ENCODE data around the gene MMP27.

Gene MMP27

DNA sequence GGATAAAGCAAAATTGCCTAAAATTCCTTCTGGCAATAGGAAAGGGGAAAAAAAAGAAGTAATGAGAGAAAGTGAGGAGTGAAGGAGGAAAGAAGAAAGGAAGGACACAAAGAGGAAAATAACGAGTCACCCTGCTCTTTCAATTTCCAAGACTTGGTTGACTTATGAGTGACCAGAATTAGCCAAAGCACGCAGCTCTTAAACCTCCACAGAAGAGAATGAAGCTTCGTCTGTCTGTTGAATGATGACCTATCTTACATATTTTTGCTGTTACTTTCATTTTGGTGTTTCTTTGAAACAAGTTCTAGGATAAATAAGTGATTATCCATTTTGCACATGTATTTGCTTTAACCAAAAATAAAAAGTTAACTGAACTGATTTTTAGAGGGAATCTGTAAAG is 728 bp downstream of the MMP27 start:
- no peak for DNase-seq (ENCODE audit: extremely low spot score)
- ChIA-PET POLR2A (no interaction called here), CTCF (no interaction called here)
- TF ChIP-seq, protein P1, sequence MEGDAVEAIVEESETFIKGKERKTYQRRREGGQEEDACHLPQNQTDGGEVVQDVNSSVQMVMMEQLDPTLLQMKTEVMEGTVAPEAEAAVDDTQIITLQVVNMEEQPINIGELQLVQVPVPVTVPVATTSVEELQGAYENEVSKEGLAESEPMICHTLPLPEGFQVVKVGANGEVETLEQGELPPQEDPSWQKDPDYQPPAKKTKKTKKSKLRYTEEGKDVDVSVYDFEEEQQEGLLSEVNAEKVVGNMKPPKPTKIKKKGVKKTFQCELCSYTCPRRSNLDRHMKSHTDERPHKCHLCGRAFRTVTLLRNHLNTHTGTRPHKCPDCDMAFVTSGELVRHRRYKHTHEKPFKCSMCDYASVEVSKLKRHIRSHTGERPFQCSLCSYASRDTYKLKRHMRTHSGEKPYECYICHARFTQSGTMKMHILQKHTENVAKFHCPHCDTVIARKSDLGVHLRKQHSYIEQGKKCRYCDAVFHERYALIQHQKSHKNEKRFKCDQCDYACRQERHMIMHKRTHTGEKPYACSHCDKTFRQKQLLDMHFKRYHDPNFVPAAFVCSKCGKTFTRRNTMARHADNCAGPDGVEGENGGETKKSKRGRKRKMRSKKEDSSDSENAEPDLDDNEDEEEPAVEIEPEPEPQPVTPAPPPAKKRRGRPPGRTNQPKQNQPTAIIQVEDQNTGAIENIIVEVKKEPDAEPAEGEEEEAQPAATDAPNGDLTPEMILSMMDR (IDR thresholded peaks at IDR 0.05; ENCODE audit: control extremely low read depth, extremely low read depth, low read depth, missing control alignments) = no peak

DNA sequence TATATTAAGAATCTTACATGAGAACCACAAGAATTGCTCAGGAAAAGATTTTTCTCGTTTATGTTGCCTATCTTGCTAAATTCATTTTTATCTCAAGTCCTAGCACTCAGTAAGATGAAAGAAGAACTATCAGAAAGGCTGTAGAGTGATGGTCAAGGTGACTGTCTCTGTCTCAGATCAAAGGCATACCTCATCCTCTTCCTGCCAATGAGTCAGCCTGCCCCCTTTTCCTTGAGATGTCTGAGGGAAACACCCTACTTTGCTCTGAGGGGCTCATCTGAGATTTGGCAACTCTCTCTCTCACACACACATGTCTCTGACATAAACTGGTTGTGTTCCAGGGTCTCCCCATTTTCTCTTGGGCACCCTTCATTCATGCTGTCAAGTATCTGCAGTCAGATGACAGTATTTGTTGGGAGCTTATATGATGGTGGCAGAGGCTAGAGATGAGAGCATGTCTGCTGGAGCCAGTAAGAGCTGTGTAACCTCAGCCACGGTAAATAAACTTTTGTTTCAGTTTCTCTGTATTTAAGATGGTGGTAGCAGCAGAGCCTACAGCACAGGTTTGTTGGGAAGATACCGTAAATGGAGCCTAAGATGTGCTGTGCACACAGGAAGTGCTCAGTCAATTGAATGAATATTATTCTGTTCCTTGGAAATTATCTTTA is 1.6 kb downstream of the MMP27 start:
- ChIA-PET POLR2A (no interaction called here), CTCF (no interaction called here)
- TF ChIP-seq, protein P1 (IDR thresholded peaks at IDR 0.05; ENCODE audit: control extremely low read depth, extremely low read depth, low read depth, missing control alignments) = no peak
- no peak for DNase-seq (ENCODE audit: extremely low spot score)

DNA sequence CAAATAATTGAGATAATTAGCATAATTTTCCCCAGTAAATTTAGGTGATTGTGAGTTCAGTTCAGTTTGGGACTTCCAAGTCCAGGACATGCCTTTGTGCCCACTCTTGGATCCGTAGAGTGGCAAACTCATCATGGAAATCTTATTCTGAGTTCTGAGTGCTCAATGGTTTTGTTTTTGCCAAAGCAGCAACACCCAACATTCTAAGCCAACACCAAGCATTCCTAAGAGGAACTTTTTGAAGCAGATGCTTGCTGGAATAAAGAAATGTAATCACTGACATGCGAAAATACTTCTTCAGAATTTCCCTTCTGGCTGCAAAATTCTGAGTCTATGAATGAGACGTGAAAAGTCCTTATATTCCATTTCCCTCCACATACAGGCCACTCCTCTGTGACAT is 10.4 kb downstream of the MMP27 start:
- ChIA-PET CTCF (interaction anchor here (1.4 kb wide), 1 partner anchor 9 kb away, joined by 3 read pairs; no protein-coding TSS in a partner anchor), POLR2A (no interaction called here)
- TF ChIP-seq, protein P1 (IDR thresholded peaks at IDR 0.05; ENCODE audit: control extremely low read depth, extremely low read depth, low read depth, missing control alignments) = no peak
- DNase-seq (ENCODE audit: extremely low spot score) = no peak

DNA sequence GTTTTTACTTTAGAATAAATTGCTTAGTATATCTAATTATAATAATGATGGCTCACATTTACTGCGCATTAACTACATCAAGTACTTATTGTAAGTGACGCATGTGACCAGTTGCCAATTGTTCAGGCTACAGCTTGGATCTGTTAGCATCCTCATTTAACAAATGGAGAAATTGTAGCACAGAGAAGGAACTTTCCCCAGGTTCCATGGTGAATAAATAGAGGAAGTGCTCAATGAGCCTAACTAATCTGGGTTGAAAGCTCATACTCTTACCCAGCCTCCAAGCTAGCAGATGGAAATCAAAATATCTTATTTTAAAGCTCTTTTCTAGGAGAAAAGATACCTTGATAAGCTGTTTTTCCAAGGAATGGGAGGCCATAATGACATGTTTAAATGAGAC is 19.8 kb downstream of the MMP27 start:
- ChIA-PET CTCF (interaction anchor here (0.6 to 2.4 kb wide), 4 partner anchors 9 to 20 kb away, joined by 3 to 9 read pairs (median 3); no protein-coding TSS in a partner anchor), POLR2A (no interaction called here)
- no peak for DNase-seq (ENCODE audit: extremely low spot score)
- TF ChIP-seq, protein P1 (IDR thresholded peaks at IDR 0.05; ENCODE audit: control extremely low read depth, extremely low read depth, low read depth, missing control alignments) = no peak

DNA sequence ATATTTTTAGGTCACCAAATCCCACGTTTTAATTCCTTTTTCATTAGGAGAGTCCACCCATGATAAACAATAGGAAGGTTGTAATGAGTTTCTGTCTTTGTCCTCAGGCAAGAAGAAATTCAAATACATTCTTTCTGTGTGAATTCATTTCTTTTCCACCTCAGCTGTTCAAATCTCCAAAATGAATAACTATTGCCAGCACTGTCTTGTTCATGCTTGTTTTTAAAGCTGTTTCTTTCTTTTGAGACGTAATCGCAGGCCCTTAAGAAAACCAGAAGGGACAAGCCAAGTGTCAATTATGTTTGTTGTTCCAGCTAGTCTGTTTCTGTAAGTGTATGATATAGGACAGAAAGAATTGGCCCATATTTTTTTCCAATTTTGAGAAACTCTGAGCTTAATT is 20.2 kb downstream of the MMP27 start:
- TF ChIP-seq, protein P1 (IDR thresholded peaks at IDR 0.05; ENCODE audit: control extremely low read depth, extremely low read depth, low read depth, missing control alignments) = no peak
- DNase-seq (ENCODE audit: extremely low spot score) = no peak
- ChIA-PET POLR2A (no interaction called here), CTCF (interaction anchor here (0.6 to 2.4 kb wide), 4 partner anchors 8 to 19 kb away, joined by 3 to 9 read pairs (median 3); no protein-coding TSS in a partner anchor)

DNA sequence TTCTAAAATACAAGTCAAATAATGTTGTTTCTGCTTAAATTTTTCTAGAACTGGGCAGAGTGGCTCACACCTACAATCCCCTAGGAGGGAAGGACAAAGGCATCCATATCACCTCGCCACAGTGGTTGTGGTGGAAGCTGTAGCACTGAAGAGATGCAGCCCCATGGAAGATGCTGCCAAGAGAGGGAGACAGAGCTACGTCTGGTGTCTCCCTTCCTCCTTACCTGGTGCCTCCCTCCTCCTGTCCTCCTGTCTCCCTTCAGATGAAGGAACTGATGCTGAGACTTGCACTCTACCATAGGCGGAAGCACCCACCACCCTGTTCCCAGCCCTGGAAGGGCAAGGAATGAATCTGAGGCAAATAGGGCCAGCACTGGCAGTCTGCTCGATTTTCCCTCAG is 22.3 kb downstream of the MMP27 start:
- no peak for DNase-seq (ENCODE audit: extremely low spot score)
- ChIA-PET CTCF (interaction anchor here (1.0 kb wide), 1 partner anchor 16 kb away, joined by 3 read pairs; no protein-coding TSS in a partner anchor), POLR2A (no interaction called here)
- TF ChIP-seq, protein P1 (IDR thresholded peaks at IDR 0.05; ENCODE audit: control extremely low read depth, extremely low read depth, low read depth, missing control alignments) = no peak

Data from GM10248 (cell line).